Measurements from ENCODE around the gene PXDN.
A peak's percentile ranks its signal among the peaks of the same experiment; 100 is the strongest.

Gene PXDN

GRCh38 chr2:1744446-1745170 lies at the start of gene PXDN:
TSS of gene PXDN (minus strand) at chr2:1744515. CDS start at chr2:1744455, 60 bp downstream.
- Mint-ChIP-seq H3K27ac (peak within 1 kb of the TSS; percentile 91), H3K27me3 (ENCODE audit: low read depth, poor library complexity) (peaks cover 3% of the 10 kb centered on the region), H3K4me1 (peaks cover 59% of the 10 kb centered on the region), H3K4me3 (peak within 1 kb of the TSS; percentile 95), H3K36me3 (ENCODE audit: low read depth) (peaks cover 37% of the 10 kb centered on the region), H3K9me3 (peaks cover 2% of the 10 kb centered on the region)
- DNase-seq, result peak; percentile 78
- TF ChIP-seq CTCF (IDR thresholded peaks at IDR 0.05), result no peak

GRCh38 chr2:1793868-1794445 lies 49.6 kb upstream of the PXDN start:
- H3K36me3 Mint-ChIP-seq (ENCODE audit: low read depth), result no peaks in the 10 kb centered on the region
- H3K27me3 Mint-ChIP-seq (ENCODE audit: low read depth, poor library complexity), result peaks cover 3% of the 10 kb centered on the region
- TF ChIP-seq CTCF (IDR thresholded peaks at IDR 0.05), result no peak
- peaks cover 31% of the 10 kb centered on the region for H3K4me1 Mint-ChIP-seq
- DNase-seq, result no peak
- no peak overlapping the region for H3K4me3 Mint-ChIP-seq
- no peak overlapping the region for H3K27ac Mint-ChIP-seq
- H3K9me3 Mint-ChIP-seq, result no peaks in the 10 kb centered on the region

- Mint-ChIP-seq H3K36me3 (ENCODE audit: low read depth) (no peaks in the 10 kb centered on the region), H3K4me3 (no peak overlapping the region), H3K4me1 (peaks cover 38% of the 10 kb centered on the region), H3K27me3 (ENCODE audit: low read depth, poor library complexity) (peaks cover 3% of the 10 kb centered on the region), H3K9me3 (no peaks in the 10 kb centered on the region), H3K27ac (no peak overlapping the region)
- TF ChIP-seq CTCF (IDR thresholded peaks at IDR 0.05), result no peak
- no peak for DNase-seq
Observed at GRCh38 chr2:1793001-1793867, 48.9 kb upstream of the PXDN start.

GRCh38 chr2:1791685-1792435 lies 47.5 kb upstream of the PXDN start:
- no peak for DNase-seq
- H3K4me1 Mint-ChIP-seq, result peaks cover 49% of the 10 kb centered on the region
- H3K4me3 Mint-ChIP-seq, result no peak overlapping the region
- TF ChIP-seq CTCF (IDR thresholded peaks at IDR 0.05), result no peak
- H3K36me3 Mint-ChIP-seq (ENCODE audit: low read depth), result no peaks in the 10 kb centered on the region
- H3K27me3 Mint-ChIP-seq (ENCODE audit: low read depth, poor library complexity), result peaks cover 3% of the 10 kb centered on the region
- H3K27ac Mint-ChIP-seq, result peak overlapping the region; percentile 68
- no peaks in the 10 kb centered on the region for H3K9me3 Mint-ChIP-seq

GRCh38 chr2:1791006-1791605 lies 46.8 kb upstream of the PXDN start:
- Mint-ChIP-seq H3K4me3 (no peak overlapping the region), H3K27ac (no peak overlapping the region), H3K9me3 (no peaks in the 10 kb centered on the region), H3K4me1 (peaks cover 53% of the 10 kb centered on the region), H3K27me3 (ENCODE audit: low read depth, poor library complexity) (peaks cover 2% of the 10 kb centered on the region), H3K36me3 (ENCODE audit: low read depth) (no peaks in the 10 kb centered on the region)
- no peak for DNase-seq
- no peak for TF ChIP-seq CTCF (IDR thresholded peaks at IDR 0.05)
